ENCODE measurements around the gene SPATA31C1.

DNA sequence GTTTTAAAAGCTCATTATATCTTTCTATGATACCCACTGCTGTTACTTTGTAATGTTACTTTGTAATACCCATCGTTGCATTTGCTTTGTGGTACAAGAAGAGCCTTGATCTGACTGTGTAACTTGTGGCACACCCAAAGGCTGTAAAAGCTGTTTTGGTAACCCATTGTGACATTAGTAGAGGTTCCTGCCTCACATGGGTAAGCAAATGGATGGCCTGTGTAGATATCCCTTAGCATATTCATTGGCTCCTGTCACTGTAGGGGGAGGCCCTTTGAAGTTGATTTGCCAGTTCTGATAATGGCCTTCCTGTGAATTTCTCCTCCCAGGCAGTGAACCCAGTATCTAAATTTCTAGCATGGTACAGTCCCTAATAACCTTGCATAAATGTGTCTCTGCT is 40.8 kb downstream of the SPATA31C1 start:
- TF ChIP-seq POLR2A (IDR thresholded peaks at IDR 0.05; ENCODE audit: low read length) (no peak), GATA1 (IDR thresholded peaks at IDR 0.05; ENCODE audit: low read depth, low read length) (no peak)

All from erythroblast (primary cell).